Duodenal mucosa (tissue), 2 donors: ENCODE results near the gene DOK5.

Experiments used
- H3K27ac ChIP-seq: one replicate; pipeline ENCODE4 v1.7.0; 2013; ENCODE audit warnings: low read depth, low read length
- H3K27me3 ChIP-seq, 2 donors: one replicate each; pipeline ENCODE4 v1.7.0; 2013; ENCODE audit warnings: low read length in 2 of 2, control low read depth in 1 of 2; ENCODE audit not compliant: insufficient read depth in 2 of 2, control insufficient read depth in 1 of 2
- H3K36me3 ChIP-seq, 2 donors: one replicate each; pipeline ENCODE4 v1.7.0; 2013; ENCODE audit warnings: low read length in 2 of 2, control low read depth in 1 of 2; ENCODE audit not compliant: insufficient read depth in 2 of 2, control insufficient read depth in 1 of 2
- H3K4me1 ChIP-seq, 2 donors: one replicate each; pipeline ENCODE4 v1.7.0; 2013; ENCODE audit warnings: low read length in 2 of 2, control low read depth in 1 of 2; ENCODE audit not compliant: insufficient read depth in 2 of 2, control insufficient read depth in 1 of 2
- H3K4me3 ChIP-seq, 2 donors: one replicate each; pipeline ENCODE4 v1.7.0; 2013; ENCODE audit warnings: low read length in 2 of 2, low read depth in 1 of 2
- H3K9ac ChIP-seq, 2 donors: one replicate each; pipeline ENCODE4 v1.7.0; 2013; ENCODE audit warnings: low read length in 2 of 2, low read depth in 1 of 2
- H3K9me3 ChIP-seq, 2 donors: one replicate each; pipeline ENCODE4 v1.7.0; 2013; ENCODE audit warnings: low read length in 2 of 2, control low read depth in 1 of 2; ENCODE audit not compliant: control insufficient read depth in 1 of 2

DOK5 gene

GRCh38 chr20:54502179-54502578 is 26.8 kb downstream of the DOK5 start:
- no peaks in the 10 kb centered on the region for H3K4me1 ChIP-seq
- H3K36me3 ChIP-seq: no peaks in the 10 kb centered on the region
- H3K4me3 ChIP-seq: no peak overlapping the region
- no peak overlapping the region for H3K27ac ChIP-seq
- H3K9ac ChIP-seq: no peak overlapping the region
- H3K9me3 ChIP-seq: no peaks in the 10 kb centered on the region
- no peaks in the 10 kb centered on the region for H3K27me3 ChIP-seq

GRCh38 chr20:54506643-54507042 is 31.2 kb downstream of the DOK5 start:
- no peak overlapping the region for H3K9ac ChIP-seq
- H3K36me3 ChIP-seq: no peaks in the 10 kb centered on the region
- no peaks in the 10 kb centered on the region for H3K27me3 ChIP-seq
- H3K4me1 ChIP-seq: no peaks in the 10 kb centered on the region
- no peaks in the 10 kb centered on the region for H3K9me3 ChIP-seq
- no peak overlapping the region for H3K27ac ChIP-seq
- H3K4me3 ChIP-seq: no peak overlapping the region

GRCh38 chr20:54510541-54511129 is 35.2 kb downstream of the DOK5 start:
- Histone ChIP-seq H3K9ac (no peak overlapping the region), H3K9me3 (no peaks in the 10 kb centered on the region), H3K27me3 (no peaks in the 10 kb centered on the region), H3K4me3 (no peak overlapping the region), H3K27ac (no peak overlapping the region), H3K36me3 (no peaks in the 10 kb centered on the region), H3K4me1 (no peaks in the 10 kb centered on the region)

- H3K9me3 ChIP-seq: no peaks in the 10 kb centered on the region
- H3K27me3 ChIP-seq: no peaks in the 10 kb centered on the region
- H3K36me3 ChIP-seq: no peaks in the 10 kb centered on the region
- H3K4me1 ChIP-seq: no peaks in the 10 kb centered on the region
- H3K9ac ChIP-seq: no peak overlapping the region
- H3K4me3 ChIP-seq: no peak overlapping the region
- H3K27ac ChIP-seq: no peak overlapping the region
Observed at GRCh38 chr20:54512694-54513093, 37.3 kb downstream of the DOK5 start.

GRCh38 chr20:54514028-54514607 is 38.7 kb downstream of the DOK5 start:
- Histone ChIP-seq H3K4me3 (no peak overlapping the region), H3K36me3 (no peaks in the 10 kb centered on the region), H3K4me1 (no peaks in the 10 kb centered on the region), H3K9me3 (no peaks in the 10 kb centered on the region), H3K9ac (no peak overlapping the region), H3K27me3 (no peaks in the 10 kb centered on the region), H3K27ac (no peak overlapping the region)

GRCh38 chr20:54515793-54516628 is 40.6 kb downstream of the DOK5 start:
- no peak overlapping the region for H3K27ac ChIP-seq
- H3K27me3 ChIP-seq: no peaks in the 10 kb centered on the region
- no peaks in the 10 kb centered on the region for H3K36me3 ChIP-seq
- H3K9me3 ChIP-seq: no peaks in the 10 kb centered on the region
- no peak overlapping the region for H3K4me3 ChIP-seq
- no peak overlapping the region for H3K9ac ChIP-seq
- H3K4me1 ChIP-seq: no peaks in the 10 kb centered on the region

GRCh38 chr20:54517241-54517975 is 42.0 kb downstream of the DOK5 start:
- Histone ChIP-seq H3K9ac (no peak overlapping the region), H3K9me3 (no peaks in the 10 kb centered on the region), H3K27ac (no peak overlapping the region), H3K27me3 (no peaks in the 10 kb centered on the region), H3K4me3 (no peak overlapping the region), H3K4me1 (no peaks in the 10 kb centered on the region), H3K36me3 (no peaks in the 10 kb centered on the region)

- H3K27ac ChIP-seq: no peak overlapping the region
Observed at GRCh38 chr20:54524849-54525248, 49.5 kb downstream of the DOK5 start.

GRCh38 chr20:54525916-54526590 is 50.7 kb downstream of the DOK5 start:
- no peaks in the 10 kb centered on the region for H3K36me3 ChIP-seq
- H3K9ac ChIP-seq: no peak overlapping the region
- H3K9me3 ChIP-seq: no peaks in the 10 kb centered on the region
- H3K27ac ChIP-seq: no peak overlapping the region
- H3K4me3 ChIP-seq: no peak overlapping the region
- H3K4me1 ChIP-seq: no peaks in the 10 kb centered on the region
- H3K27me3 ChIP-seq: no peaks in the 10 kb centered on the region

More at GRCh38 chr20:54524849-54525248, 49.5 kb downstream of the DOK5 start:
- Histone ChIP-seq H3K36me3 (no peaks in the 10 kb centered on the region), H3K4me1 (no peaks in the 10 kb centered on the region), H3K27me3 (no peaks in the 10 kb centered on the region), H3K9me3 (no peaks in the 10 kb centered on the region), H3K4me3 (no peak overlapping the region), H3K9ac (no peak overlapping the region)
